IMR-90 (cell line): ENCODE data around the gene GIMAP4. TPM values are rescaled to one million over a fixed set of nuclear protein-coding genes. Genes with fewer than 3 reads are reported as not detected.

Experiments used
- ATAC-seq: fragments of 200-7000 bp; cut with Tn5 transposase; 2 replicates; pipeline ENCODE4 v1.9.1; 2020; ENCODE audit warnings: low read depth, mild to moderate bottlenecking, moderate library complexity
- BruUV-seq: library from RNA; stranded (reverse); fragments of 400-500 nt; replicated peaks from 2 replicates; lab custom pipeline; 2021; lab: Mats Ljungman, UMichigan
- CTCF ChIA-PET: fragments of 300-600 bp; formaldehyde crosslinking; extraction: SDS; loops from one replicate; lab custom pipeline; 2021; ENCODE audit warnings: antibody characterized with exemption; lab: Yijun Ruan, JAX
- POLR2A ChIA-PET: fragments of 300-600 bp; sonication (Branson Sonifier 250); formaldehyde crosslinking; loops from one replicate; lab custom pipeline; 2022; ENCODE audit warnings: antibody characterized with exemption; ENCODE audit not compliant: unreplicated experiment; lab: Charles Lee
- DNase-seq: peaks from one replicate; pipeline ENCODE4 v3.0.0; 2013
- H2AFZ ChIP-seq: replicated peaks from 2 replicates; pipeline ENCODE3; 2013; ENCODE audit warnings: low read length, mild to moderate bottlenecking; ENCODE audit not compliant: poor library complexity
- H2AK5ac ChIP-seq: 2 replicates; pipeline ENCODE4 v1.6.1; 2013; ENCODE audit warnings: low read depth, low read length, inconsistent platforms
- H2AK9ac ChIP-seq: replicated peaks from 2 replicates; pipeline ENCODE3; 2013; ENCODE audit warnings: mild to moderate bottlenecking, low read depth, low read length, moderate library complexity; ENCODE audit not compliant: poor library complexity
- H2BK120ac ChIP-seq: 2 replicates; pipeline ENCODE4 v1.6.1; 2013; ENCODE audit warnings: low read depth, low read length, inconsistent platforms
- H2BK15ac ChIP-seq: 3 replicates; pipeline ENCODE4 v1.6.1; 2013; ENCODE audit warnings: low read depth, low read length, inconsistent platforms
- H2BK20ac ChIP-seq: 2 replicates; pipeline ENCODE4 v1.6.1; 2013; ENCODE audit warnings: low read depth, mild to moderate bottlenecking, inconsistent platforms, low read length, moderate library complexity
- H2BK5ac ChIP-seq: 2 replicates; pipeline ENCODE4 v1.6.1; 2013; ENCODE audit warnings: mild to moderate bottlenecking, low read depth, low read length, inconsistent platforms; ENCODE audit not compliant: poor library complexity, severe bottlenecking
- H3K14ac ChIP-seq: replicated peaks from 2 replicates; pipeline ENCODE4 v1.6.1; 2013; ENCODE audit warnings: low read depth, low read length, inconsistent platforms
- H3K18ac ChIP-seq: 2 replicates; pipeline ENCODE4 v1.6.1; 2013; ENCODE audit warnings: low read depth, low read length, control low read depth
- H3K23ac ChIP-seq: 2 replicates; pipeline ENCODE4 v1.6.1; 2013; ENCODE audit warnings: low read depth, low read length, inconsistent platforms
- H3K27ac ChIP-seq: 2 replicates; pipeline ENCODE4 v1.5.1; 2013; ENCODE audit warnings: mild to moderate bottlenecking, control low read depth, low read length; ENCODE audit not compliant: insufficient read depth
- H3K27me3 ChIP-seq: 2 replicates; pipeline ENCODE4 v1.6.1; 2013; ENCODE audit warnings: low read length; ENCODE audit not compliant: control insufficient read depth, insufficient read depth
- H3K36me3 ChIP-seq: 2 replicates; pipeline ENCODE4 v1.6.1; 2013; ENCODE audit warnings: low read length, mixed read lengths; ENCODE audit not compliant: control insufficient read depth, insufficient read depth
- H3K4ac ChIP-seq: 2 replicates; pipeline ENCODE4 v1.6.1; 2013; ENCODE audit warnings: low read depth, low read length, inconsistent platforms
- H3K4me1 ChIP-seq: 2 replicates; pipeline ENCODE4 v1.6.1; 2013; ENCODE audit warnings: low read length, mixed read lengths; ENCODE audit not compliant: control insufficient read depth, insufficient read depth
- H3K4me2 ChIP-seq: 2 replicates; pipeline ENCODE4 v1.6.1; 2013; ENCODE audit warnings: low read depth, mild to moderate bottlenecking, control low read depth, low read length, moderate library complexity
- H3K4me3 ChIP-seq: 2 replicates; pipeline ENCODE4 v1.5.1; 2013; ENCODE audit warnings: low read depth, mild to moderate bottlenecking, control low read depth, low read length, moderate library complexity; ENCODE audit not compliant: insufficient read depth
- H3K56ac ChIP-seq: 2 replicates; pipeline ENCODE4 v1.6.1; 2013; ENCODE audit warnings: low read length, inconsistent platforms; ENCODE audit not compliant: insufficient read depth; ENCODE audit errors: extremely low read depth
- H3K79me1 ChIP-seq, 2 experiments: 2 replicates each; pipeline ENCODE4 v1.6.1; 2013; ENCODE audit warnings: low read length in 2 of 2, inconsistent platforms in 1 of 2, low read depth in 1 of 2
- H3K9ac ChIP-seq: 2 replicates; pipeline ENCODE4 v1.6.1; 2013; ENCODE audit warnings: low read depth, low read length, control low read depth
- H3K9me1 ChIP-seq: 2 replicates; pipeline ENCODE4 v1.6.1; 2013; ENCODE audit warnings: low read length, inconsistent platforms; ENCODE audit not compliant: insufficient read depth
- H3K9me3 ChIP-seq: 2 replicates; pipeline ENCODE4 v1.6.1; 2013; ENCODE audit warnings: low read length; ENCODE audit not compliant: control insufficient read depth, insufficient read depth
- H4K20me1 ChIP-seq: 2 replicates; pipeline ENCODE4 v1.6.1; 2013; ENCODE audit warnings: low read length, inconsistent platforms; ENCODE audit not compliant: insufficient read depth
- H4K5ac ChIP-seq: 2 replicates; pipeline ENCODE4 v1.6.1; 2013; ENCODE audit warnings: mild to moderate bottlenecking, low read depth, low read length, control low read depth
- H4K8ac ChIP-seq, 2 experiments: 2 replicates each; pipeline ENCODE4 v1.6.1; 2013; ENCODE audit warnings: low read depth in 2 of 2, low read length in 2 of 2, control low read depth in 1 of 2, inconsistent platforms in 1 of 2
- H4K91ac ChIP-seq: 2 replicates; pipeline ENCODE4 v1.6.1; 2013; ENCODE audit warnings: low read depth, low read length, inconsistent platforms; ENCODE audit not compliant: insufficient read depth
- BHLHE40 ChIP-seq: fragments of 150-350 bp; IDR thresholded peaks from 2 replicates; pipeline ENCODE4 v1.6.1; 2016; ENCODE audit warnings: mild to moderate bottlenecking, low read depth, low read length
- CEBPB ChIP-seq: IDR thresholded peaks from 2 replicates; pipeline ENCODE4 v1.6.1; 2012; ENCODE audit warnings: low read depth, low read length, improper control_type of control experiment
- CHD1 ChIP-seq: IDR thresholded peaks from 2 replicates; pipeline ENCODE4 v1.6.1; 2012; ENCODE audit warnings: low read depth, low read length, improper control_type of control experiment
- CTCF ChIP-seq: conservative IDR thresholded peaks from 2 replicates; pipeline ENCODE4 v1.5.1; 2012; ENCODE audit warnings: mild to moderate bottlenecking, low read depth, low read length, improper control_type of control experiment
- ELK1 ChIP-seq: fragments of 150-350 bp; IDR thresholded peaks from 2 replicates; pipeline ENCODE4 v1.6.1; 2016; ENCODE audit warnings: low read depth, mild to moderate bottlenecking, low read length, moderate library complexity, borderline replicate concordance
- FOS ChIP-seq: fragments of 150-350 bp; IDR thresholded peaks from 2 replicates; pipeline ENCODE4 v1.6.1; 2016; ENCODE audit warnings: low read depth, low read length
- MAFK ChIP-seq: IDR thresholded peaks from 2 replicates; pipeline ENCODE4 v1.6.1; 2012; ENCODE audit warnings: low read depth, low read length, improper control_type of control experiment
- MAZ ChIP-seq: IDR thresholded peaks from 2 replicates; pipeline ENCODE4 v1.6.1; 2012; ENCODE audit warnings: low read depth, mild to moderate bottlenecking, low read length, improper control_type of control experiment, moderate library complexity, borderline replicate concordance
- MXI1 ChIP-seq: IDR thresholded peaks from 2 replicates; pipeline ENCODE4 v1.6.1; 2012; ENCODE audit warnings: low read depth, mild to moderate bottlenecking, low read length, moderate library complexity, borderline replicate concordance
- NFE2L2 ChIP-seq: fragments of 150-350 bp; IDR thresholded peaks from 2 replicates; pipeline ENCODE4 v1.6.1; 2016; ENCODE audit warnings: low read depth, mild to moderate bottlenecking, low read length
- POLR2A ChIP-seq: IDR thresholded peaks from 2 replicates; pipeline ENCODE4 v1.6.1; 2012; ENCODE audit warnings: mild to moderate bottlenecking, low read depth, low read length
- RAD21 ChIP-seq: IDR thresholded peaks from 2 replicates; pipeline ENCODE4 v1.6.1; 2012; ENCODE audit warnings: low read length, improper control_type of control experiment
- RCOR1 ChIP-seq: IDR thresholded peaks from 2 replicates; pipeline ENCODE4 v1.6.1; 2012; ENCODE audit warnings: mild to moderate bottlenecking, low read length, improper control_type of control experiment; ENCODE audit not compliant: insufficient replicate concordance
- RFX5 ChIP-seq: IDR thresholded peaks from 2 replicates; pipeline ENCODE4 v1.8.0; 2012; ENCODE audit warnings: low read depth, mild to moderate bottlenecking, low read length, moderate library complexity
- SMC3 ChIP-seq: fragments of 150-350 bp; IDR thresholded peaks from 2 replicates; pipeline ENCODE4 v1.6.1; 2016; ENCODE audit warnings: low read depth, mild to moderate bottlenecking, antibody characterized with exemption, low read length, moderate library complexity
- USF2 ChIP-seq: fragments of 150-350 bp; IDR thresholded peaks from 2 replicates; pipeline ENCODE4 v1.6.1; 2017; ENCODE audit warnings: mild to moderate bottlenecking, antibody characterized with exemption, low read length, low read depth
- WGBS, 2 experiments: methylation state at CpG; one replicate each; pipeline versions ENCODE4 v1.1.5 to v1.1.7; 2013; ENCODE audit warnings: missing lambda C conversion rate in 2 of 2; ENCODE audit not compliant: insufficient read length in 1 of 2; ENCODE audit errors: extremely low coverage in 2 of 2; 5-methylcytosine and 5-hydroxymethylcytosine counted together
- dilution Hi-C: fragments of 300-500 bp; cut with HindIII; formaldehyde crosslinking; loops from one replicate; pipeline ENCODE4 v1.14.3; 2018; ENCODE audit warnings: low sequenced_read_pairs; ENCODE audit not compliant: unreplicated experiment
- in situ Hi-C: fragments of 300-500 bp; cut with MboI; formaldehyde crosslinking; loops from 3 replicates; pipeline ENCODE4 v1.14.3; 2019; ENCODE audit warnings: low sequenced_read_pairs, inconsistent platforms, mixed read lengths
- intact Hi-C: fragments of 100-400 bp; cut with micrococcal nuclease; formaldehyde crosslinking; loops from 2 replicates; pipeline ENCODE4 v1.10.0; 2022
- polyA plus RNA-seq, 3 experiments: library from polyadenylated mRNA; depleted of rRNA; stranded (reverse); fragments of >200 nt; gene quantifications; 2 replicates each; pipeline ENCODE4 v1.2.3, GENCODE V29; 2012; ENCODE audit warnings: low replicate concordance in 1 of 3
- total RNA-seq: library from RNA; depleted of rRNA; stranded (reverse); fragments of >200 nt; gene quantifications from 2 replicates; pipeline ENCODE4 v1.2.3, GENCODE V29; 2012

The GIMAP4 gene
- total and polyA plus RNA-seq, 2 of the 4 experiments (the other 2 are of a cell fraction), result not detected

- no peak overlapping the region for H2AFZ ChIP-seq
- intact Hi-C loops, result no loop called here
- H3K14ac ChIP-seq, result no peak overlapping the region
- ChIA-PET CTCF (no interaction called here), POLR2A (no interaction called here)
- H4K20me1 ChIP-seq, result no peaks in the 10 kb centered on the region
- TF ChIP-seq CEBPB (no peak), MAFK (no peak), CTCF (no peak), NFE2L2 (no peak), SMC3 (no peak), RAD21 (no peak), RCOR1 (no peak), POLR2A (no peak), ELK1 (no peak), BHLHE40 (no peak), RFX5 (no peak), MXI1 (no peak), USF2 (no peak), MAZ (no peak), CHD1 (no peak), FOS (no peak)
- H3K36me3 ChIP-seq, result no peaks in the 10 kb centered on the region
- H3K27me3 ChIP-seq, result no peaks in the 10 kb centered on the region
- no peaks in the 10 kb centered on the region for H3K79me1 ChIP-seq
- in situ Hi-C loops, result no loop called here
- no peak overlapping the region for H3K4me3 ChIP-seq
- WGBS, 2 experiments, result no CpG with 5 or more reads among the region's 3 CpGs
- BruUV-seq, result no TSS peak
- dilution Hi-C loops, result no loop called here
- no peak overlapping the region for H2AK9ac ChIP-seq
- no peak overlapping the region for H3K9ac ChIP-seq
- H3K27ac ChIP-seq, result no peak overlapping the region
- no peak overlapping the region for H3K23ac ChIP-seq
- H3K18ac ChIP-seq, result no peak overlapping the region
- no peak overlapping the region for H2BK20ac ChIP-seq
- ATAC-seq (no peak), DNase-seq (no peak)
- no peak overlapping the region for H2BK5ac ChIP-seq
- no peak overlapping the region for H3K4me2 ChIP-seq
- no peak overlapping the region for H2BK15ac ChIP-seq
- H2AK5ac ChIP-seq, result no peak overlapping the region
- no peaks in the 10 kb centered on the region for H3K9me1 ChIP-seq
- H3K4me1 ChIP-seq, result no peaks in the 10 kb centered on the region
- H3K56ac ChIP-seq, result no peak overlapping the region
- no peak overlapping the region for H4K91ac ChIP-seq
- peaks cover 9% of the 10 kb centered on the region; the same call in 1 of the 2 replicates for H3K9me3 ChIP-seq
- no peak overlapping the region for H4K5ac ChIP-seq
- no peak overlapping the region for H3K4ac ChIP-seq
- no peak overlapping the region for H2BK120ac ChIP-seq
- H4K8ac ChIP-seq, result no peak overlapping the region
Observed at GRCh38 chr7:150580638-150581394, 13.6 kb downstream of the GIMAP4 start.
